CD4-positive, alpha-beta memory T cell (primary cell): ENCODE results near the gene P2RX5. TPM values are rescaled to one million over a fixed set of nuclear protein-coding genes. Genes with fewer than 3 reads are reported as not detected.

ENCODE experiments used
- CTCF ChIA-PET: fragments of 350-600 bp; sonication (Branson Sonifier 250); formaldehyde crosslinking; loops from one replicate; lab custom pipeline; 2021; ENCODE audit warnings: inconsistent platforms; ENCODE audit not compliant: partially characterized antibody; lab: Charles Lee
- POLR2A ChIA-PET: fragments of 350-600 bp; sonication (Branson Sonifier 250); formaldehyde crosslinking; loops from one replicate; lab custom pipeline; 2021; ENCODE audit not compliant: partially characterized antibody; lab: Charles Lee
- DNase-seq, 5 donors: peaks; one replicate each; pipeline versions ENCODE4 v3.0.0 to v3.0.0-alpha.2; 2020 to 2022; ENCODE audit warnings: mixed read lengths in 1 of 5
- H3K27ac ChIP-seq: one replicate; pipeline ENCODE4 v1.7.0; 2013; ENCODE audit warnings: low read depth, low read length
- H3K27me3 ChIP-seq: 2 replicates; pipeline ENCODE4 v1.7.0; 2013; ENCODE audit warnings: mild to moderate bottlenecking, low read length, moderate library complexity; ENCODE audit not compliant: insufficient read depth
- H3K36me3 ChIP-seq: 2 replicates; pipeline ENCODE4 v1.7.0; 2013; ENCODE audit warnings: mild to moderate bottlenecking, low read length, moderate library complexity; ENCODE audit not compliant: insufficient read depth
- H3K4me1 ChIP-seq: 2 replicates; pipeline ENCODE4 v1.7.0; 2013; ENCODE audit warnings: mild to moderate bottlenecking, low read length, moderate library complexity; ENCODE audit not compliant: insufficient read depth
- H3K4me3 ChIP-seq, 2 donors: one replicate each; pipeline ENCODE4 v1.7.0; 2013; ENCODE audit warnings: low read length in 2 of 2, mild to moderate bottlenecking in 1 of 2
- H3K9me3 ChIP-seq, 2 donors: one replicate each; pipeline ENCODE4 v1.7.0; 2013; ENCODE audit warnings: low read length in 2 of 2, control low read depth in 1 of 2; ENCODE audit not compliant: control insufficient read depth in 1 of 2
- H3K27ac Mint-ChIP-seq, 7 donors: one replicate each; pipeline ENCODE4 v1.8.0; 2020 to 2021; ENCODE audit warnings: mixed read lengths in 7 of 7, mild to moderate bottlenecking in 6 of 7, inconsistent platforms in 3 of 7, moderate library complexity in 3 of 7
- H3K27me3 Mint-ChIP-seq, 2 donors: one replicate each; pipeline ENCODE4 v1.8.0; 2020 to 2021; ENCODE audit warnings: mixed read lengths in 2 of 2
- H3K36me3 Mint-ChIP-seq, 2 donors: one replicate each; pipeline ENCODE4 v1.8.0; 2020 to 2021; ENCODE audit warnings: mixed read lengths in 2 of 2, inconsistent platforms in 1 of 2, mild to moderate bottlenecking in 1 of 2
- H3K4me1 Mint-ChIP-seq, 4 donors: one replicate each; pipeline ENCODE4 v1.8.0; 2020 to 2021; ENCODE audit warnings: mixed read lengths in 4 of 4, mild to moderate bottlenecking in 1 of 4
- H3K4me3 Mint-ChIP-seq, 8 donors: one replicate each; pipeline ENCODE4 v1.8.0; 2020 to 2021; ENCODE audit warnings: mixed read lengths in 8 of 8, mild to moderate bottlenecking in 7 of 8, moderate library complexity in 6 of 8, inconsistent platforms in 3 of 8
- H3K9me3 Mint-ChIP-seq, 8 donors: one replicate each; pipeline ENCODE4 v1.8.0; 2020 to 2021; ENCODE audit warnings: mixed read lengths in 8 of 8, mild to moderate bottlenecking in 5 of 8, inconsistent platforms in 3 of 8, moderate library complexity in 1 of 8
- intact Hi-C: fragments of 100-400 bp; cut with micrococcal nuclease; formaldehyde crosslinking; loops from one replicate; pipeline ENCODE4 v1.15.1; 2023
- polyA plus RNA-seq, 2 donors: library from polyadenylated mRNA; unstranded; fragments of 300-500 nt; fragmentation: Illumina TruSeq; gene quantifications; one replicate each; pipeline ENCODE4 v1.2.3, GENCODE V29; 2021
- total RNA-seq, 2 experiments: library from RNA; stranded (reverse); gene quantifications; one replicate each; pipeline ENCODE4 v1.2.3, GENCODE V29; 2021

The P2RX5 gene
- total and polyA plus RNA-seq, 4 experiments from 2014 or later, result 13.8 to 28.9 (median 17.4) TPM

DNA sequence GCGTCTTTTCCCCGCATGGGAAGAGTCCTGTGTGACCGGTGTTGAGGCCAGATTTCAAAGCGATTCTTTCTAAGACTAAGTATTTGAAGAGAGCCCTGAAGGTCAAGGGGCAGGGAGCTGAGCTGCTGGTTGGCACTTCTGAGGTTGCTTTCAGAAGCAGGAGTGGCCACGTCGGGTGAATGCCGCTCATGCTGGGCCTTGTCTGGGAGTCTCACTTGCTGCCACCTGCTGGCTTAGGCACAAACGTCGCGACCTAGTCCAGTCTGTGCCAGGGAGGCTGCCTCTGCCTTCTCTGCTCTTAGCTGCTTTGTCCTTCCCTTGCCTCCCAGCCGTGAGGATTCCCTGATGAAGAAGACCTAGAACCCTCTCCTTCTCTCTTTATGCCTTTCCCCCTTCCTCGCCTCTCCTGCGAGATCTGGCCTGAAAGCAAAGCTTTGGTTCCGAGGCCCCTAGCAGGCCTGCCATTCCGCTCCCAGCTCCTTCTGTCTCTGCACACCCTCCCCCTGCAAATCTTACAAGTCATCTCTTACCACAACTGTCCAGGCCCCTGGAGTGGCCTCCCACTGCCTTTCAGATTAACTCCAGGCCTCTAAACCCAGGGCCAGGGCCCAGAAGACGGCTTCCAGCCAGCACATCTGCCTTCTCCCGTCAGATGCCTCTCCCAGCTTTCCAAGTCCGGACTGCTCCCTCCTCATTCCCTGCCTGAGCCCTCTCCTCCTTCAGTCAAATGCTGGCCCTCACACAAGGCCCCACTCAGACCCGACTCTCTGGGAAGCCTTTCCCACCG, 48.0 kb downstream of the P2RX5 start:
- no peaks in the 10 kb centered on the region for H3K27me3 Mint-ChIP-seq
- H3K4me1 Mint-ChIP-seq, result peaks cover 0 to 3% (median 0%) of the 10 kb centered on the region in 4 donors
- H3K27ac Mint-ChIP-seq, result no peak overlapping the region
- no peak overlapping the region for H3K4me3 ChIP-seq
- no peak overlapping the region for H3K27ac ChIP-seq
- no peak overlapping the region for H3K4me3 Mint-ChIP-seq
- no peaks in the 10 kb centered on the region for H3K27me3 ChIP-seq
- H3K36me3 Mint-ChIP-seq, result peaks cover 0 to 4% of the 10 kb centered on the region in 2 donors
- DNase-seq, result peak in 3 of 5 donors; percentile 20 to 26 (median 21)
- H3K9me3 Mint-ChIP-seq, result no peaks in the 10 kb centered on the region
- H3K4me1 ChIP-seq, result no peaks in the 10 kb centered on the region
- H3K36me3 ChIP-seq, result no peaks in the 10 kb centered on the region
- ChIA-PET CTCF (interaction anchor here (0.9 to 1.1 kb wide), 2 partner anchors 45 to 799 kb away, joined by 3 read pairs; no protein-coding TSS in a partner anchor), POLR2A (interaction anchor here (0.9 kb wide), 1 partner anchor 12 kb away, joined by 3 read pairs; the partner anchor contains the start of gene SHPK)
- intact Hi-C loops, result loop anchor here (5.0 kb wide), 1 partner anchor 601 kb away; no protein-coding TSS in a partner anchor
- H3K9me3 ChIP-seq, result no peaks in the 10 kb centered on the region

DNA sequence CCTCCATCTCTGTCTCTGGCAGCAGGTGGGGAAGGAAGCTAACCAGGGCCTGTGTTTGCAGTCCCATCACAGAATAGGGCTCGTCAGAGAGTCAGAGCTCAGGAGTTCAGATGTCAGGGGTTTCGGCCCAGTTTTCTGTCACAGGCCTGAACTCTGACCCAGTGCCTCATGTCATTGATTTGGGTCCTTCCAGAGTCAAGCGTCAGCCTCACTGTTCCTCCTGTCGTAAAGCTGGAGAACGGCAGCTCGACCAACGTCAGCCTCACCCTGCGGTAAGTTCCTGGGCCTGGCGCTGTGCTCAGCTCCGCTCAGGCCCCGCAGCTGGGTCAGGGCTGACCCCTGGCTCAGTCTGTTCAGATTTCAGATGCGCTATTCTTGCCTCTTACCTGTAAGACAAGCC, 48.7 kb downstream of the P2RX5 start:
- POLR2A ChIA-PET, result no interaction called here
- H3K27me3 Mint-ChIP-seq, result no peaks in the 10 kb centered on the region

DNA sequence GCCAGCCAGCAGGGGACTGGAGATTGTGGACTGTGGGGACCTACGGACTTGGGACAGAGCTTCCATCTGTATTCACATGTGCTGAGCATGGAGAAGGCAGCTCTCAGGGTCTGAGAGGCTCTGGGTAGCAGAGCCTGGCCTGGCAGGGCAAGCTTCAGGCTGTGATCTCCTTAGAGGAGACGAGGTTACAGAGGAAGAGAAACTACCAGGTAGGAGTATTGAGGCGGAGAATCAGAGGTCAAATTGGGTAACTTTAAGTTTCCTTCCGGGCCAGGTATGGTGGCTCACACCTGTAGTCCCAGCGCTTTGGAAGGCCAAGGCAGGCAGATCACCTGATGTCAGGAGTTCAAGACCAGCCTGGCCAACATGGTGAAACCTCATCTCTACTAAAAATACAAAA, 50.6 kb downstream of the P2RX5 start:
- no peak overlapping the region for H3K27ac ChIP-seq
- H3K27me3 ChIP-seq, result no peaks in the 10 kb centered on the region
- Mint-ChIP-seq H3K9me3 (no peaks in the 10 kb centered on the region), H3K36me3 (peaks cover 2 to 5% of the 10 kb centered on the region in 2 donors), H3K27me3 (no peaks in the 10 kb centered on the region), H3K27ac (peak overlapping the region in 1 of 7 donors; percentile 24), H3K4me1 (peaks cover 0 to 3% (median 0%) of the 10 kb centered on the region in 4 donors), H3K4me3 (no peak overlapping the region)
- no peaks in the 10 kb centered on the region for H3K4me1 ChIP-seq
- POLR2A ChIA-PET, result no interaction called here
- intact Hi-C loops, result loop anchor here (5.0 kb wide), 1 partner anchor 598 kb away; no protein-coding TSS in a partner anchor
- DNase-seq, result no peak
- H3K36me3 ChIP-seq, result no peaks in the 10 kb centered on the region
- CTCF ChIA-PET, result no interaction called here
- H3K4me3 ChIP-seq, result no peak overlapping the region
- no peaks in the 10 kb centered on the region for H3K9me3 ChIP-seq

More for the DNA sequence above, 48.7 kb downstream of the P2RX5 start:
- intact Hi-C loops, result loop anchor here (5.0 kb wide), 1 partner anchor 600 kb away; no protein-coding TSS in a partner anchor
- Histone ChIP-seq H3K27me3 (no peaks in the 10 kb centered on the region), H3K4me3 (no peak overlapping the region), H3K36me3 (no peaks in the 10 kb centered on the region), H3K4me1 (no peaks in the 10 kb centered on the region), H3K9me3 (no peaks in the 10 kb centered on the region), H3K27ac (no peak overlapping the region)
- peak overlapping the region in 1 of 8 donors; percentile 10 for H3K4me3 Mint-ChIP-seq
- H3K36me3 Mint-ChIP-seq, result peaks cover 2 to 4% of the 10 kb centered on the region in 2 donors
- H3K4me1 Mint-ChIP-seq, result peaks cover 0 to 3% (median 0%) of the 10 kb centered on the region in 4 donors
- H3K27ac Mint-ChIP-seq, result no peak overlapping the region
- no peak for DNase-seq
- H3K9me3 Mint-ChIP-seq, result no peaks in the 10 kb centered on the region
- CTCF ChIA-PET, result interaction anchor here (0.9 kb wide), 1 partner anchor 798 kb away, joined by 3 read pairs; no protein-coding TSS in a partner anchor

DNA sequence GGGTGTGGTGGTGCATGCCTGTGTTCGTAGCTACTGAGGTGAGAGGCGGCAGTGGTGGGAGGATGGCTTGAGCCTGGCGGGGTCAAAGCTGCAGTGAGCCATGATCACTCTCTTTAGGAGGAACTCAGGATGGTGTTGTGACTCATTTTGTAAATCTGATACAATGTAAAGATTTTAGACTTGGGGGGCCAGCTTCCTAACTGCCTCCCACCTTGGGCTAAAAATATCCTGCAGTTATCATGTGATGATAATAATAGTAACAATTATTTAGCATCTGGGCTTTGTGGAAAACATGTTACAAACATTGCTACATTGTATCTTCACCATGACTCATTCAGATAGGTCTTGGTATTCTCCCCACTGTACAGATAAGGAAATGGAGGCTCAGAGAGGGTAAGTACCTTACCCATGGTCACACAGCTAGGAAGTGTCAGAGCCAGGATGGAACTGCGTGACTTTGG, 52.0 kb downstream of the P2RX5 start:
- ChIA-PET CTCF (no interaction called here), POLR2A (no interaction called here)
- Mint-ChIP-seq H3K27me3 (no peaks in the 10 kb centered on the region), H3K9me3 (no peaks in the 10 kb centered on the region), H3K4me3 (no peak overlapping the region), H3K27ac (no peak overlapping the region), H3K4me1 (peaks cover 0 to 8% (median 3%) of the 10 kb centered on the region in 4 donors), H3K36me3 (peaks cover 5 to 10% of the 10 kb centered on the region in 2 donors)
- Histone ChIP-seq H3K4me3 (no peak overlapping the region), H3K4me1 (no peaks in the 10 kb centered on the region), H3K9me3 (no peaks in the 10 kb centered on the region), H3K27ac (no peak overlapping the region), H3K36me3 (no peaks in the 10 kb centered on the region), H3K27me3 (no peaks in the 10 kb centered on the region)
- no peak for DNase-seq
- intact Hi-C loops, result no loop called here

DNA sequence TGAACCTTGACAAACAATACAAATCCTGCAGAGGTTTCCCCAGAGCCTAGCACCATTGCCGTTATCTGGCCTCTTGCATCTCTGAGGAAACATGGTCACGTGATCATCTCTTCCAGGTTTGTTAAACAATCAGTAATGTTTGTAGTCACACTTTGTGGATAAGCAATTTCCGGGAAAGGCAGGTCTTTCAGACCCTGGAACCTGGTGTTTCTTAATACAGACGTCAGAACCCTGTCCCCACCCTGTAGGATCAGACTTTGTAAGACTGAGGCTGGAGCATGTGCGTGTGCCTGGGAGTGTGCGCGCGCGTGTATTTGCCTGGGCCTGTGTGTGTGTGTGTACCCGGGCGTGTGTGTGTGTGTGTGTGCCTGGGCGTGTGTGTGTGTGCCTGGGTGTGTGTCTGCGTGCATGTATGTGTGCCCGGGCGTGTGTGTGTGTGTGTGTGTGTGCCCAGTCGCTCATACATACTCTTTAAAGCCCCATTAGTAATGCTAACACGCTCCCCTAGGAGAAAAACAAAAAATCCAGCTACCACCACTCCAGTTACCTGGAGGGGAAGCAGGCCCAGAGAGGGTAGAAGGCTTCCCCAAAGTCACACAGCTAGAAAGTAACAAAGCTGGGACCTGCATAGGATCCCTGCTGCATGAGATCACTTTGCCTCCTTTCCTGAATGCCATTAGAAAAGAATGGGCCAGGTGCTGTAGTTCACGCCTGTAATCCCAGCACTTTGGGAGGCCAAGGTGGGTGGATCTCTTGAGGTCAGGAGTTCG, 54.1 kb downstream of the P2RX5 start:
- H3K4me1 ChIP-seq, result peaks cover 5% of the 10 kb centered on the region
- no peak overlapping the region for H3K27ac ChIP-seq
- Mint-ChIP-seq H3K27ac (no peak overlapping the region), H3K4me3 (no peak overlapping the region), H3K27me3 (no peaks in the 10 kb centered on the region), H3K4me1 (peaks cover 5 to 18% (median 11%) of the 10 kb centered on the region in 4 donors), H3K36me3 (peaks cover 5 to 7% of the 10 kb centered on the region in 2 donors), H3K9me3 (no peaks in the 10 kb centered on the region)
- H3K9me3 ChIP-seq, result no peaks in the 10 kb centered on the region
- H3K36me3 ChIP-seq, result no peaks in the 10 kb centered on the region
- ChIA-PET POLR2A (no interaction called here), CTCF (no interaction called here)
- intact Hi-C loops, result no loop called here
- no peaks in the 10 kb centered on the region for H3K27me3 ChIP-seq
- H3K4me3 ChIP-seq, result no peak overlapping the region
- DNase-seq, result no peak

DNA sequence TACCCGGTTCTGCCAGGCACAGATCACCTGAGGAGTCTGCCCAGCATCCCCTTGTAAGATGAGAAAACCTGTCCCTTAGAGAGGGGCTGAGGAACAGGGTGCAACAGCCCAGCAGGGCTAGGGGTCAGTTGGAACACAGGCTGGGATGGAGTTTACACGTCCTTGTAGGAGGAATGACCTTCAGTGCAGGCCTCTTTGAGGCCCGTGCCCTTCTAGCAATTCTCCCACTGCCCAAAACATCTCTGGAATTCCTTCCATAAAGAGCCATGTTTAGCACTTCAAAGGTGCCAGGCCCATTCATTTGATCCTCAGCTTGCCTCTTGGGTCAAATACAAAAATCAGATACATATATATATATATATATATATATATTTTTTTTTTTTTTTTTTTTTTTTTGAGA, 54.9 kb downstream of the P2RX5 start:
- intact Hi-C loops, result no loop called here
- H3K4me3 Mint-ChIP-seq, result no peak overlapping the region
- no peak for DNase-seq

More for the DNA sequence above, 54.9 kb downstream of the P2RX5 start:
- Mint-ChIP-seq H3K36me3 (peaks cover 7% of the 10 kb centered on the region in 2 donors), H3K9me3 (no peaks in the 10 kb centered on the region), H3K4me1 (peaks cover 5 to 22% (median 13%) of the 10 kb centered on the region in 4 donors), H3K27me3 (no peaks in the 10 kb centered on the region), H3K27ac (no peak overlapping the region)
- CTCF ChIA-PET, result interaction anchor here (1.1 kb wide), 1 partner anchor 98 kb away, joined by 3 read pairs; no protein-coding TSS in a partner anchor
- no peak overlapping the region for H3K4me3 ChIP-seq
- H3K9me3 ChIP-seq, result no peaks in the 10 kb centered on the region
- no peaks in the 10 kb centered on the region for H3K27me3 ChIP-seq
- no peak overlapping the region for H3K27ac ChIP-seq
- no peaks in the 10 kb centered on the region for H3K36me3 ChIP-seq
- POLR2A ChIA-PET, result no interaction called here
- peaks cover 5% of the 10 kb centered on the region for H3K4me1 ChIP-seq
